ENCODE data around the gene PTK7. TPM values are rescaled to one million over a fixed set of nuclear protein-coding genes. Genes with fewer than 3 reads are reported as not detected.
"Not testable (repeated sequence)": the region's sequence is repeated elsewhere in the genome, so short reads cannot be mapped to it uniquely, and the experiment has no call there.

The PTK7 gene
- polyA plus RNA-seq, 1 donor, result 35.7 TPM

- WGBS (ENCODE audit: insufficient coverage, low lambda C conversion rate), result no CpG with 5 or more reads among the region's 9 CpGs
- H3K27ac ChIP-seq (ENCODE audit: low read length), result no peak overlapping the region
- H3K4me3 ChIP-seq (ENCODE audit: low read length), result no peak overlapping the region
- no peak for DNase-seq
- no peaks in the 10 kb centered on the region for H3K9me3 ChIP-seq (ENCODE audit: control insufficient read depth, low read depth, low read length)
- no peaks in the 10 kb centered on the region for H3K27me3 ChIP-seq (ENCODE audit: control insufficient read depth, insufficient read depth, low read length)
- peaks cover 78% of the 10 kb centered on the region for H3K36me3 ChIP-seq (ENCODE audit: control insufficient read depth, insufficient read depth, low read length)
- peaks cover 22% of the 10 kb centered on the region for H3K4me1 ChIP-seq (ENCODE audit: control insufficient read depth, insufficient read depth, low read length)
These were observed 38.4 kb upstream of the PTK7 start for GRCh38 chr6:43037706-43038105.

GRCh38 chr6:43038727-43039126 is 37.4 kb upstream of the PTK7 start:
- H3K36me3 ChIP-seq (ENCODE audit: control insufficient read depth, insufficient read depth, low read length), result peaks cover 81% of the 10 kb centered on the region
- H3K9me3 ChIP-seq (ENCODE audit: control insufficient read depth, low read depth, low read length), result no peaks in the 10 kb centered on the region
- H3K27me3 ChIP-seq (ENCODE audit: control insufficient read depth, insufficient read depth, low read length), result no peaks in the 10 kb centered on the region
- WGBS (ENCODE audit: insufficient coverage, low lambda C conversion rate), result no CpG with 5 or more reads among the region's 9 CpGs
- H3K4me1 ChIP-seq (ENCODE audit: control insufficient read depth, insufficient read depth, low read length), result peaks cover 22% of the 10 kb centered on the region
- no peak overlapping the region for H3K4me3 ChIP-seq (ENCODE audit: low read length)
- DNase-seq, result peak in 1 of 2 donors; percentile 30
- H3K27ac ChIP-seq (ENCODE audit: low read length), result no peak overlapping the region

- WGBS (ENCODE audit: insufficient coverage, low lambda C conversion rate), result no CpG with 5 or more reads among the region's 18 CpGs
- H3K36me3 ChIP-seq (ENCODE audit: control insufficient read depth, insufficient read depth, low read length), result peaks cover 84% of the 10 kb centered on the region
- no peaks in the 10 kb centered on the region for H3K27me3 ChIP-seq (ENCODE audit: control insufficient read depth, insufficient read depth, low read length)
These were observed 35.4 kb upstream of the PTK7 start for GRCh38 chr6:43040542-43041257.

GRCh38 chr6:43041475-43041874 is 34.6 kb upstream of the PTK7 start:
- peaks cover 86% of the 10 kb centered on the region for H3K36me3 ChIP-seq (ENCODE audit: control insufficient read depth, insufficient read depth, low read length)
- H3K27ac ChIP-seq (ENCODE audit: low read length); H3K4me3 ChIP-seq (ENCODE audit: low read length); H3K4me1 ChIP-seq (ENCODE audit: control insufficient read depth, insufficient read depth, low read length); H3K27me3 ChIP-seq (ENCODE audit: control insufficient read depth, insufficient read depth, low read length); H3K9me3 ChIP-seq (ENCODE audit: control insufficient read depth, low read depth, low read length); DNase-seq: not testable (repeated sequence)
- 17% methylated on average over 1 of the region's 8 CpGs for WGBS (ENCODE audit: insufficient coverage, low lambda C conversion rate)

More at GRCh38 chr6:43040542-43041257, 35.4 kb upstream of the PTK7 start:
- Histone ChIP-seq H3K9me3 (ENCODE audit: control insufficient read depth, low read depth, low read length) (no peaks in the 10 kb centered on the region), H3K4me3 (ENCODE audit: low read length) (no peak overlapping the region), H3K27ac (ENCODE audit: low read length) (no peak overlapping the region), H3K4me1 (ENCODE audit: control insufficient read depth, insufficient read depth, low read length) (peaks cover 10% of the 10 kb centered on the region)
- DNase-seq, result no peak

GRCh38 chr6:43043310-43043709 is 32.8 kb upstream of the PTK7 start:
- WGBS (ENCODE audit: insufficient coverage, low lambda C conversion rate), result no CpG with 5 or more reads among the region's 9 CpGs
- Histone ChIP-seq H3K27me3 (ENCODE audit: control insufficient read depth, insufficient read depth, low read length) (no peaks in the 10 kb centered on the region), H3K9me3 (ENCODE audit: control insufficient read depth, low read depth, low read length) (no peaks in the 10 kb centered on the region), H3K27ac (ENCODE audit: low read length) (no peak overlapping the region), H3K36me3 (ENCODE audit: control insufficient read depth, insufficient read depth, low read length) (peaks cover 86% of the 10 kb centered on the region), H3K4me3 (ENCODE audit: low read length) (no peak overlapping the region), H3K4me1 (ENCODE audit: control insufficient read depth, insufficient read depth, low read length) (no peaks in the 10 kb centered on the region)
- DNase-seq, result no peak

GRCh38 chr6:43045371-43045930 is 30.7 kb upstream of the PTK7 start:
- 100% methylated on average over 2 of the region's 11 CpGs for WGBS (ENCODE audit: insufficient coverage, low lambda C conversion rate)

GRCh38 chr6:43047998-43048397 is 28.1 kb upstream of the PTK7 start:
- no peak overlapping the region for H3K27ac ChIP-seq (ENCODE audit: low read length)
- peaks cover 78% of the 10 kb centered on the region for H3K36me3 ChIP-seq (ENCODE audit: control insufficient read depth, insufficient read depth, low read length)
- H3K4me1 ChIP-seq (ENCODE audit: control insufficient read depth, insufficient read depth, low read length), result peaks cover 12% of the 10 kb centered on the region
- H3K9me3 ChIP-seq (ENCODE audit: control insufficient read depth, low read depth, low read length), result no peaks in the 10 kb centered on the region
- no peak overlapping the region for H3K4me3 ChIP-seq (ENCODE audit: low read length)
- WGBS (ENCODE audit: insufficient coverage, low lambda C conversion rate), result no CpG with 5 or more reads among the region's 7 CpGs
- H3K27me3 ChIP-seq (ENCODE audit: control insufficient read depth, insufficient read depth, low read length), result no peaks in the 10 kb centered on the region
- DNase-seq, result no peak

More at GRCh38 chr6:43045371-43045930, 30.7 kb upstream of the PTK7 start:
- Histone ChIP-seq H3K27ac (ENCODE audit: low read length) (no peak overlapping the region), H3K4me3 (ENCODE audit: low read length) (no peak overlapping the region), H3K36me3 (ENCODE audit: control insufficient read depth, insufficient read depth, low read length) (peaks cover 83% of the 10 kb centered on the region), H3K4me1 (ENCODE audit: control insufficient read depth, insufficient read depth, low read length) (no peaks in the 10 kb centered on the region), H3K9me3 (ENCODE audit: control insufficient read depth, low read depth, low read length) (no peaks in the 10 kb centered on the region), H3K27me3 (ENCODE audit: control insufficient read depth, insufficient read depth, low read length) (no peaks in the 10 kb centered on the region)
- DNase-seq, result no peak

GRCh38 chr6:43050981-43051380 is 25.1 kb upstream of the PTK7 start:
- no peak for DNase-seq
- Histone ChIP-seq H3K4me3 (ENCODE audit: low read length) (no peak overlapping the region), H3K27ac (ENCODE audit: low read length) (no peak overlapping the region), H3K9me3 (ENCODE audit: control insufficient read depth, low read depth, low read length) (no peaks in the 10 kb centered on the region), H3K27me3 (ENCODE audit: control insufficient read depth, insufficient read depth, low read length) (no peaks in the 10 kb centered on the region), H3K4me1 (ENCODE audit: control insufficient read depth, insufficient read depth, low read length) (peaks cover 16% of the 10 kb centered on the region), H3K36me3 (ENCODE audit: control insufficient read depth, insufficient read depth, low read length) (peaks cover 62% of the 10 kb centered on the region)
- no CpG with 5 or more reads among the region's 17 CpGs for WGBS (ENCODE audit: insufficient coverage, low lambda C conversion rate)

GRCh38 chr6:43052225-43052841 is 23.8 kb upstream of the PTK7 start:
- DNase-seq, result no peak
- Histone ChIP-seq H3K4me3 (ENCODE audit: low read length) (peak overlapping the region; percentile 85), H3K27me3 (ENCODE audit: control insufficient read depth, insufficient read depth, low read length) (no peaks in the 10 kb centered on the region)

GRCh38 chr6:43052842-43053544 is 23.1 kb upstream of the PTK7 start:
- peaks cover 18% of the 10 kb centered on the region for H3K4me1 ChIP-seq (ENCODE audit: control insufficient read depth, insufficient read depth, low read length)
- DNase-seq, result peak in 1 of 2 donors; percentile 66
- 40% methylated on average over 1 of the region's 22 CpGs for WGBS (ENCODE audit: insufficient coverage, low lambda C conversion rate)

More at GRCh38 chr6:43052225-43052841, 23.8 kb upstream of the PTK7 start:
- H3K4me1 ChIP-seq (ENCODE audit: control insufficient read depth, insufficient read depth, low read length), result peaks cover 16% of the 10 kb centered on the region
- peaks cover 55% of the 10 kb centered on the region for H3K36me3 ChIP-seq (ENCODE audit: control insufficient read depth, insufficient read depth, low read length)
- H3K9me3 ChIP-seq (ENCODE audit: control insufficient read depth, low read depth, low read length), result no peaks in the 10 kb centered on the region
- H3K27ac ChIP-seq (ENCODE audit: low read length), result peak overlapping the region; percentile 91
- 60% methylated on average over 1 of the region's 19 CpGs for WGBS (ENCODE audit: insufficient coverage, low lambda C conversion rate)

More at GRCh38 chr6:43052842-43053544, 23.1 kb upstream of the PTK7 start:
- Histone ChIP-seq H3K27ac (ENCODE audit: low read length) (peak overlapping the region; percentile 91), H3K9me3 (ENCODE audit: control insufficient read depth, low read depth, low read length) (no peaks in the 10 kb centered on the region), H3K27me3 (ENCODE audit: control insufficient read depth, insufficient read depth, low read length) (no peaks in the 10 kb centered on the region), H3K36me3 (ENCODE audit: control insufficient read depth, insufficient read depth, low read length) (peaks cover 54% of the 10 kb centered on the region), H3K4me3 (ENCODE audit: low read length) (peak overlapping the region; percentile 85)
